Astrocyte (in vitro differentiated cells and primary cell): ENCODE data around the gene NLRP9. TPM values are rescaled to one million over a fixed set of nuclear protein-coding genes. Genes with fewer than 3 reads are reported as not detected.

Source experiments
- DNase-seq: peaks from one replicate; pipeline ENCODE4 v3.0.0-alpha.2; 2010; ENCODE audit warnings: low read depth
- FAIRE-seq: peaks from 2 replicates; lab custom pipeline; 2011; peaks lifted over from hg19 to GRCh38; lab: Jason Lieb, UNC
- H2AFZ ChIP-seq: 2 replicates; pipeline ENCODE4 v1.6.0; 2012; ENCODE audit warnings: low read depth, low read length, inconsistent platforms
- H3K27ac ChIP-seq: 2 replicates; pipeline ENCODE4 v1.5.1; 2011; ENCODE audit warnings: low read depth, low read length, inconsistent platforms
- H3K27me3 ChIP-seq: 2 replicates; pipeline ENCODE4 v1.6.0; 2011; ENCODE audit warnings: low read length, inconsistent platforms; ENCODE audit not compliant: insufficient read depth
- H3K36me3 ChIP-seq: 2 replicates; pipeline ENCODE4 v1.5.1; 2011; ENCODE audit warnings: low read length, inconsistent platforms; ENCODE audit not compliant: insufficient read depth
- H3K4me1 ChIP-seq: 2 replicates; pipeline ENCODE4 v1.5.1; 2011; ENCODE audit warnings: low read length, inconsistent platforms; ENCODE audit not compliant: insufficient read depth
- H3K4me2 ChIP-seq: 2 replicates; pipeline ENCODE4 v1.6.0; 2012; ENCODE audit warnings: low read length, inconsistent platforms
- H3K4me3 ChIP-seq: 2 replicates; pipeline ENCODE4 v1.5.1; 2011; ENCODE audit warnings: low read depth, mild to moderate bottlenecking, low read length, inconsistent platforms; ENCODE audit not compliant: insufficient read depth
- H3K79me2 ChIP-seq: 2 replicates; pipeline ENCODE4 v1.6.0; 2012; ENCODE audit warnings: mild to moderate bottlenecking, low read length, inconsistent platforms; ENCODE audit not compliant: insufficient read depth
- H3K9ac ChIP-seq: 2 replicates; pipeline ENCODE4 v1.6.0; 2012; ENCODE audit warnings: mild to moderate bottlenecking, low read length, inconsistent platforms
- H3K9me3 ChIP-seq: 2 replicates; pipeline ENCODE4 v1.5.1; 2012; ENCODE audit warnings: low read depth, mild to moderate bottlenecking, low read length, inconsistent platforms; ENCODE audit not compliant: insufficient read depth
- H4K20me1 ChIP-seq: 2 replicates; pipeline ENCODE4 v1.6.0; 2012; ENCODE audit warnings: low read length, inconsistent platforms; ENCODE audit not compliant: insufficient read depth
- H3K27ac Mint-ChIP-seq: one replicate; pipeline ENCODE4 v1.8.0; 2021; ENCODE audit warnings: mild to moderate bottlenecking, mixed read lengths; ENCODE audit not compliant: unreplicated experiment
- H3K27me3 Mint-ChIP-seq: one replicate; pipeline ENCODE4 v1.8.0; 2021; ENCODE audit warnings: low read depth, mixed read lengths; ENCODE audit not compliant: unreplicated experiment
- H3K36me3 Mint-ChIP-seq: one replicate; pipeline ENCODE4 v1.8.0; 2021; ENCODE audit warnings: low read depth, mixed read lengths; ENCODE audit not compliant: unreplicated experiment
- H3K4me1 Mint-ChIP-seq: one replicate; pipeline ENCODE4 v1.8.0; 2021; ENCODE audit warnings: low read depth, mixed read lengths; ENCODE audit not compliant: unreplicated experiment
- H3K4me3 Mint-ChIP-seq: one replicate; pipeline ENCODE4 v1.8.0; 2021; ENCODE audit warnings: mild to moderate bottlenecking, moderate library complexity, mixed read lengths; ENCODE audit not compliant: unreplicated experiment
- H3K9me3 Mint-ChIP-seq: one replicate; pipeline ENCODE4 v1.8.0; 2021; ENCODE audit warnings: mild to moderate bottlenecking, mixed read lengths; ENCODE audit not compliant: unreplicated experiment
- EZH2 ChIP-seq: IDR thresholded peaks from 2 replicates; pipeline ENCODE4 v1.6.1; 2012; ENCODE audit warnings: mild to moderate bottlenecking, low read length, inconsistent platforms; ENCODE audit not compliant: insufficient read depth
- total RNA-seq: library from RNA; stranded (reverse); gene quantifications from 2 replicates; pipeline ENCODE4 v1.2.1, GENCODE V29; 2021
- TF ChIP-seq, protein P1 (sequence below): IDR thresholded peaks from 2 replicates; pipeline ENCODE4 v1.5.1; 2011; ENCODE audit warnings: low read depth, mild to moderate bottlenecking, inconsistent platforms, low read length, moderate library complexity; ENCODE audit not compliant: insufficient read depth

NLRP9 gene
- total RNA-seq, 1 donor from 2014 or later = not detected

DNA sequence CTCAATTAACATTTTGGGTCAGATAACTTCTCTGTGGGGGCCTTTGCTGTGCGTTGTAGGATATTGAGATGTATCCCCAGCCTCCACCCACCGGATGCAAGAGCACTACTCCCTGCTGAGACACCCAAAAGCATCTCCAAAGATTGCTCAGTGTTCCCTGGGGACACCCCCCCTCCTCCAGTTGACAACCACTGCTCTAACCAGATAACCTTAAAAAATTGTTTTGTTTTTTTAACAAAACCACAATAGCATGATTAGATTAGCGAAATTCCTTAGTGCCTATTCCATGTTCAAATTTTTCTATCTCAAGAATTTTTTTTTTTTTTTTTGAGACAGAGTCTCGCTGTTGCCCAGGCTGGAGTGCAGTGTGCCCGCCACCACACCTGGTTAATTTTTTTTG lies 65.8 kb downstream of the NLRP9 start:
- Histone ChIP-seq H3K36me3 (peaks cover 3% of the 10 kb centered on the region), H3K4me2 (peak overlapping the region; percentile 9), H3K27ac (no peak overlapping the region), H3K9me3 (no peaks in the 10 kb centered on the region), H4K20me1 (peaks cover 87% of the 10 kb centered on the region), H3K27me3 (no peaks in the 10 kb centered on the region), H3K9ac (no peak overlapping the region), H3K4me1 (peaks cover 24% of the 10 kb centered on the region), H3K79me2 (peaks cover 90% of the 10 kb centered on the region), H3K4me3 (no peak overlapping the region), H2AFZ (no peak overlapping the region)
- Mint-ChIP-seq H3K36me3 (peaks cover 3% of the 10 kb centered on the region), H3K4me1 (peaks cover 29% of the 10 kb centered on the region), H3K9me3 (peaks cover 1% of the 10 kb centered on the region), H3K27ac (peak overlapping the region; percentile 53), H3K27me3 (no peaks in the 10 kb centered on the region), H3K4me3 (peak overlapping the region; percentile 11)
- no peak for DNase-seq
- FAIRE-seq = no peak
- TF ChIP-seq EZH2 = no peak
- TF ChIP-seq, protein P1, sequence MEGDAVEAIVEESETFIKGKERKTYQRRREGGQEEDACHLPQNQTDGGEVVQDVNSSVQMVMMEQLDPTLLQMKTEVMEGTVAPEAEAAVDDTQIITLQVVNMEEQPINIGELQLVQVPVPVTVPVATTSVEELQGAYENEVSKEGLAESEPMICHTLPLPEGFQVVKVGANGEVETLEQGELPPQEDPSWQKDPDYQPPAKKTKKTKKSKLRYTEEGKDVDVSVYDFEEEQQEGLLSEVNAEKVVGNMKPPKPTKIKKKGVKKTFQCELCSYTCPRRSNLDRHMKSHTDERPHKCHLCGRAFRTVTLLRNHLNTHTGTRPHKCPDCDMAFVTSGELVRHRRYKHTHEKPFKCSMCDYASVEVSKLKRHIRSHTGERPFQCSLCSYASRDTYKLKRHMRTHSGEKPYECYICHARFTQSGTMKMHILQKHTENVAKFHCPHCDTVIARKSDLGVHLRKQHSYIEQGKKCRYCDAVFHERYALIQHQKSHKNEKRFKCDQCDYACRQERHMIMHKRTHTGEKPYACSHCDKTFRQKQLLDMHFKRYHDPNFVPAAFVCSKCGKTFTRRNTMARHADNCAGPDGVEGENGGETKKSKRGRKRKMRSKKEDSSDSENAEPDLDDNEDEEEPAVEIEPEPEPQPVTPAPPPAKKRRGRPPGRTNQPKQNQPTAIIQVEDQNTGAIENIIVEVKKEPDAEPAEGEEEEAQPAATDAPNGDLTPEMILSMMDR = no peak

- peaks cover 7% of the 10 kb centered on the region for H3K36me3 ChIP-seq
- H3K36me3 Mint-ChIP-seq = peaks cover 3% of the 10 kb centered on the region
- H3K27ac ChIP-seq = no peak overlapping the region
- FAIRE-seq = no peak
- H3K9me3 Mint-ChIP-seq = peaks cover 1% of the 10 kb centered on the region
- H3K4me3 ChIP-seq = no peak overlapping the region
- H3K9me3 ChIP-seq = no peaks in the 10 kb centered on the region
- H4K20me1 ChIP-seq = peaks cover 87% of the 10 kb centered on the region
- no peak overlapping the region for H3K4me2 ChIP-seq
- H3K27ac Mint-ChIP-seq = no peak overlapping the region
- no peak overlapping the region for H3K4me3 Mint-ChIP-seq
- DNase-seq = no peak
- H3K9ac ChIP-seq = no peak overlapping the region
- no peak overlapping the region for H2AFZ ChIP-seq
- TF ChIP-seq, protein P1 = no peak
- no peak for TF ChIP-seq EZH2
- peaks cover 90% of the 10 kb centered on the region for H3K79me2 ChIP-seq
- H3K4me1 Mint-ChIP-seq = peaks cover 18% of the 10 kb centered on the region
- no peaks in the 10 kb centered on the region for H3K27me3 ChIP-seq
- H3K4me1 ChIP-seq = peaks cover 13% of the 10 kb centered on the region
- no peaks in the 10 kb centered on the region for H3K27me3 Mint-ChIP-seq
These were observed 67.2 kb downstream of the NLRP9 start for GRCh38 chr19:55671054-55671378.

- Histone ChIP-seq H3K4me1 (peaks cover 10% of the 10 kb centered on the region), H3K4me3 (no peak overlapping the region), H4K20me1 (peaks cover 87% of the 10 kb centered on the region), H3K36me3 (peaks cover 11% of the 10 kb centered on the region), H3K9me3 (no peaks in the 10 kb centered on the region), H3K27ac (no peak overlapping the region), H3K4me2 (no peak overlapping the region), H3K27me3 (no peaks in the 10 kb centered on the region), H2AFZ (no peak overlapping the region), H3K9ac (no peak overlapping the region), H3K79me2 (peaks cover 88% of the 10 kb centered on the region)
- Mint-ChIP-seq H3K27ac (no peak overlapping the region), H3K4me3 (no peak overlapping the region), H3K4me1 (peaks cover 18% of the 10 kb centered on the region), H3K27me3 (no peaks in the 10 kb centered on the region), H3K9me3 (peaks cover 1% of the 10 kb centered on the region), H3K36me3 (peaks cover 5% of the 10 kb centered on the region)
- TF ChIP-seq, protein P1 = no peak
- TF ChIP-seq EZH2 = no peak
- no peak for DNase-seq
- no peak for FAIRE-seq
These were observed 67.7 kb downstream of the NLRP9 start for GRCh38 chr19:55670280-55671053.
